Measurements from ENCODE around the gene FAM13A.
"Not testable (repeated sequence)": the region's sequence is repeated elsewhere in the genome, so short reads cannot be mapped to it uniquely, and the experiment has no call there.

The FAM13A gene

GRCh38 chr4:89056953-89057398 lies at the start of gene FAM13A:
Gene FAM13A, minus strand, starts transcription at chr4:89057185. Its CDS starts 221 bp downstream, at chr4:89056964.
- in situ Hi-C loops (cut with HindIII; ENCODE audit: low sequenced_read_pairs) = no loop called here

- in situ Hi-C loops (cut with HindIII; ENCODE audit: low sequenced_read_pairs) = no loop called here
Observed at GRCh38 chr4:89105726-89106125, 48.7 kb upstream of the FAM13A start.

GRCh38 chr4:89101256-89102161 lies 44.5 kb upstream of the FAM13A start:
- in situ Hi-C loops (cut with HindIII; ENCODE audit: low sequenced_read_pairs) = no loop called here

- in situ Hi-C loops (cut with HindIII; ENCODE audit: low sequenced_read_pairs) = no loop called here
Observed at GRCh38 chr4:89100853-89101252, 43.9 kb upstream of the FAM13A start.

GRCh38 chr4:89099471-89099870 lies 42.5 kb upstream of the FAM13A start:
- in situ Hi-C loops (cut with HindIII; ENCODE audit: low sequenced_read_pairs) = no loop called here

- in situ Hi-C loops (cut with HindIII; ENCODE audit: low sequenced_read_pairs) = no loop called here
Observed at GRCh38 chr4:89099034-89099433, 42.0 kb upstream of the FAM13A start.

GRCh38 chr4:89078300-89078699 lies 21.3 kb upstream of the FAM13A start:
- in situ Hi-C loops (cut with HindIII; ENCODE audit: low sequenced_read_pairs) = no loop called here

GRCh38 chr4:89077761-89078160 lies 20.8 kb upstream of the FAM13A start:
- in situ Hi-C loops (cut with HindIII; ENCODE audit: low sequenced_read_pairs) = no loop called here

- in situ Hi-C loops (cut with HindIII; ENCODE audit: low sequenced_read_pairs) = no loop called here
Observed at GRCh38 chr4:89072921-89073320, 15.9 kb upstream of the FAM13A start.

- in situ Hi-C loops (cut with HindIII; ENCODE audit: low sequenced_read_pairs) = no loop called here
Observed at GRCh38 chr4:89071311-89071710, 14.3 kb upstream of the FAM13A start.

GRCh38 chr4:89070041-89070440 lies 13.1 kb upstream of the FAM13A start:
- in situ Hi-C loops (cut with HindIII; ENCODE audit: low sequenced_read_pairs) = no loop called here

- in situ Hi-C loops (cut with HindIII; ENCODE audit: low sequenced_read_pairs) = no loop called here
Observed at GRCh38 chr4:89069481-89069880, 12.5 kb upstream of the FAM13A start.

GRCh38 chr4:89067417-89067816 lies 10.4 kb upstream of the FAM13A start:
- in situ Hi-C loops (cut with HindIII; ENCODE audit: low sequenced_read_pairs) = no loop called here

- in situ Hi-C loops (cut with HindIII; ENCODE audit: low sequenced_read_pairs) = no loop called here
Observed at GRCh38 chr4:89064848-89065247, 7.9 kb upstream of the FAM13A start.

- in situ Hi-C loops (cut with HindIII; ENCODE audit: low sequenced_read_pairs) = not testable (repeated sequence)
Observed at GRCh38 chr4:89057844-89058243, 859 bp upstream of the FAM13A start.

- in situ Hi-C loops (cut with HindIII; ENCODE audit: low sequenced_read_pairs) = no loop called here
Observed at GRCh38 chr4:89056292-89056952, 563 bp downstream of the FAM13A start.

- in situ Hi-C loops (cut with HindIII; ENCODE audit: low sequenced_read_pairs) = no loop called here
Observed at GRCh38 chr4:89055157-89056080, 1.6 kb downstream of the FAM13A start.

GRCh38 chr4:89054627-89055026 lies 2.4 kb downstream of the FAM13A start:
- in situ Hi-C loops (cut with HindIII; ENCODE audit: low sequenced_read_pairs) = no loop called here

GRCh38 chr4:89049853-89050252 lies 7.1 kb downstream of the FAM13A start:
- in situ Hi-C loops (cut with HindIII; ENCODE audit: low sequenced_read_pairs) = no loop called here

GRCh38 chr4:89048906-89049601 lies 7.9 kb downstream of the FAM13A start:
- in situ Hi-C loops (cut with HindIII; ENCODE audit: low sequenced_read_pairs) = no loop called here

All from DLD1 (cell line).